WTC11 (cell line): Measurements from ENCODE around the gene FNDC3B.

ENCODE experiments used
- CBFB ChIP-seq: sonication (generic); formaldehyde crosslinking; IDR thresholded peaks from 2 replicates; pipeline ENCODE4 v1.8.1; 2022; ENCODE audit warnings: mild to moderate bottlenecking, low read depth, missing genetic modification reagents
- E2F1 ChIP-seq: sonication (generic); formaldehyde crosslinking; IDR thresholded peaks from 2 replicates; pipeline ENCODE4 v1.8.0; 2022; ENCODE audit warnings: mild to moderate bottlenecking, missing genetic modification reagents
- ETV6 ChIP-seq: sonication (generic); formaldehyde crosslinking; IDR thresholded peaks from 2 replicates; pipeline ENCODE4 v1.8.1; 2022; ENCODE audit warnings: mild to moderate bottlenecking, missing genetic modification reagents
- FOXP1 ChIP-seq: sonication (generic); formaldehyde crosslinking; IDR thresholded peaks from 2 replicates; pipeline ENCODE4 v1.8.0; 2022; ENCODE audit warnings: missing genetic modification reagents, mild to moderate bottlenecking, moderate library complexity, borderline replicate concordance
- MYBL2 ChIP-seq: sonication (generic); formaldehyde crosslinking; IDR thresholded peaks from 2 replicates; pipeline ENCODE4 v1.8.1; 2023; ENCODE audit warnings: mild to moderate bottlenecking, moderate library complexity, missing genetic modification reagents
- TCF7 ChIP-seq: sonication (generic); formaldehyde crosslinking; IDR thresholded peaks from 2 replicates; pipeline ENCODE4 v1.8.0; 2022; ENCODE audit warnings: mild to moderate bottlenecking, low read depth, missing genetic modification reagents, moderate library complexity
- TF ChIP-seq, protein P1 (sequence below): fragments of 200-600 bp; IDR thresholded peaks from 2 replicates; pipeline ENCODE4 v1.8.0; 2022; ENCODE audit warnings: antibody characterized with exemption
- TF ChIP-seq, protein P2 (sequence below): sonication (generic); formaldehyde crosslinking; IDR thresholded peaks from 2 replicates; pipeline ENCODE4 v1.8.0; 2023; ENCODE audit warnings: mild to moderate bottlenecking, missing genetic modification reagents

- TF ChIP-seq FOXP1 (CRISPR knock-in tag), result no peak
- no peak for TF ChIP-seq CBFB (CRISPR knock-in tag)
- no peak for TF ChIP-seq ETV6 (CRISPR knock-in tag)
- TF ChIP-seq TCF7 (CRISPR knock-in tag), result no peak
- TF ChIP-seq, protein P1, sequence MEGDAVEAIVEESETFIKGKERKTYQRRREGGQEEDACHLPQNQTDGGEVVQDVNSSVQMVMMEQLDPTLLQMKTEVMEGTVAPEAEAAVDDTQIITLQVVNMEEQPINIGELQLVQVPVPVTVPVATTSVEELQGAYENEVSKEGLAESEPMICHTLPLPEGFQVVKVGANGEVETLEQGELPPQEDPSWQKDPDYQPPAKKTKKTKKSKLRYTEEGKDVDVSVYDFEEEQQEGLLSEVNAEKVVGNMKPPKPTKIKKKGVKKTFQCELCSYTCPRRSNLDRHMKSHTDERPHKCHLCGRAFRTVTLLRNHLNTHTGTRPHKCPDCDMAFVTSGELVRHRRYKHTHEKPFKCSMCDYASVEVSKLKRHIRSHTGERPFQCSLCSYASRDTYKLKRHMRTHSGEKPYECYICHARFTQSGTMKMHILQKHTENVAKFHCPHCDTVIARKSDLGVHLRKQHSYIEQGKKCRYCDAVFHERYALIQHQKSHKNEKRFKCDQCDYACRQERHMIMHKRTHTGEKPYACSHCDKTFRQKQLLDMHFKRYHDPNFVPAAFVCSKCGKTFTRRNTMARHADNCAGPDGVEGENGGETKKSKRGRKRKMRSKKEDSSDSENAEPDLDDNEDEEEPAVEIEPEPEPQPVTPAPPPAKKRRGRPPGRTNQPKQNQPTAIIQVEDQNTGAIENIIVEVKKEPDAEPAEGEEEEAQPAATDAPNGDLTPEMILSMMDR, result no peak
- TF ChIP-seq E2F1 (CRISPR knock-in tag), result no peak
- TF ChIP-seq MYBL2 (CRISPR knock-in tag), result no peak
- TF ChIP-seq, protein P2, sequence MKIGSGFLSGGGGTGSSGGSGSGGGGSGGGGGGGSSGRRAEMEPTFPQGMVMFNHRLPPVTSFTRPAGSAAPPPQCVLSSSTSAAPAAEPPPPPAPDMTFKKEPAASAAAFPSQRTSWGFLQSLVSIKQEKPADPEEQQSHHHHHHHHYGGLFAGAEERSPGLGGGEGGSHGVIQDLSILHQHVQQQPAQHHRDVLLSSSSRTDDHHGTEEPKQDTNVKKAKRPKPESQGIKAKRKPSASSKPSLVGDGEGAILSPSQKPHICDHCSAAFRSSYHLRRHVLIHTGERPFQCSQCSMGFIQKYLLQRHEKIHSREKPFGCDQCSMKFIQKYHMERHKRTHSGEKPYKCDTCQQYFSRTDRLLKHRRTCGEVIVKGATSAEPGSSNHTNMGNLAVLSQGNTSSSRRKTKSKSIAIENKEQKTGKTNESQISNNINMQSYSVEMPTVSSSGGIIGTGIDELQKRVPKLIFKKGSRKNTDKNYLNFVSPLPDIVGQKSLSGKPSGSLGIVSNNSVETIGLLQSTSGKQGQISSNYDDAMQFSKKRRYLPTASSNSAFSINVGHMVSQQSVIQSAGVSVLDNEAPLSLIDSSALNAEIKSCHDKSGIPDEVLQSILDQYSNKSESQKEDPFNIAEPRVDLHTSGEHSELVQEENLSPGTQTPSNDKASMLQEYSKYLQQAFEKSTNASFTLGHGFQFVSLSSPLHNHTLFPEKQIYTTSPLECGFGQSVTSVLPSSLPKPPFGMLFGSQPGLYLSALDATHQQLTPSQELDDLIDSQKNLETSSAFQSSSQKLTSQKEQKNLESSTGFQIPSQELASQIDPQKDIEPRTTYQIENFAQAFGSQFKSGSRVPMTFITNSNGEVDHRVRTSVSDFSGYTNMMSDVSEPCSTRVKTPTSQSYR, result no peak
Measured at GRCh38 chr3:172398484-172398883, 359.1 kb downstream of the FNDC3B start.
